K562 (cell line): ENCODE results near the gene PACC1.

Experiments
- CREB3 ChIP-seq: fragments of 450-650 bp; conservative IDR thresholded peaks from 2 replicates; pipeline ENCODE4 v1.6.1; 2016; ENCODE audit warnings: missing genetic modification characterization, low read depth, mild to moderate bottlenecking, missing compliant biosample characterization, moderate library complexity
- CTCF ChIP-seq, 3 experiments: IDR thresholded peaks in 2 of 3; conservative IDR thresholded peaks in 1 of 3; 2 replicates each; pipeline ENCODE4 v1.5.1; 2011 to 2012; ENCODE audit warnings: low read length in 3 of 3, mild to moderate bottlenecking in 3 of 3, control low read depth in 2 of 3, improper control_type of control experiment in 1 of 3, inconsistent platforms in 1 of 3, low read depth in 1 of 3, mixed read lengths in 1 of 3, moderate library complexity in 1 of 3; ENCODE audit not compliant: insufficient read depth in 2 of 3
- HMGXB4 ChIP-seq: sonication (generic); formaldehyde crosslinking; IDR thresholded peaks from 2 replicates; pipeline ENCODE4 v1.8.1; 2023; ENCODE audit warnings: mild to moderate bottlenecking, missing genetic modification reagents
- HOMEZ ChIP-seq: fragments of 250-450 bp; sonication (Bioruptor Pico); IDR thresholded peaks from 2 replicates; pipeline ENCODE4 v1.4.0; 2020; ENCODE audit warnings: mild to moderate bottlenecking, moderate library complexity
- NFYB ChIP-seq: IDR thresholded peaks from 2 replicates; pipeline ENCODE4 v1.6.1; 2011; ENCODE audit warnings: mild to moderate bottlenecking, moderate library complexity; ENCODE audit not compliant: insufficient read length; ENCODE audit errors: extremely low read depth
- POLR2A ChIP-seq: fragments of 450-650 bp; conservative IDR thresholded peaks from 2 replicates; pipeline ENCODE4 v1.6.1; 2016
- POU5F1 ChIP-seq: fragments of 150-350 bp; IDR thresholded peaks from 2 replicates; pipeline ENCODE4 v1.6.1; 2014; ENCODE audit warnings: borderline replicate concordance, low read length, low read depth, mild to moderate bottlenecking; ENCODE audit not compliant: partially characterized antibody
- PRDM10 ChIP-seq: fragments of 450-650 bp; IDR thresholded peaks from 2 replicates; pipeline ENCODE4 v1.6.1; 2018; ENCODE audit not compliant: partially characterized antibody
- ZFP36 ChIP-seq: fragments of 150-350 bp; IDR thresholded peaks from 2 replicates; pipeline ENCODE4 v1.6.1; 2018; ENCODE audit warnings: low read length, low read depth; ENCODE audit not compliant: partially characterized antibody
- ZNF146 ChIP-seq: IDR thresholded peaks from one replicate; pipeline ENCODE4 v1.6.1; 2018; ENCODE audit warnings: missing compliant biosample characterization; ENCODE audit not compliant: unreplicated experiment

- TF ChIP-seq POU5F1 (no peak), ZNF146 (CRISPR knock-in tag) (no peak), PRDM10 (no peak), CTCF (IDR thresholded peaks at IDR 0.05 in 2 of 3, conservative IDR thresholded peaks at IDR 0.05 in 1 of 3; ENCODE audit: insufficient read depth in 2 of 3, low read depth in 1 of 3, low read length in 3 of 3) (no peak), POLR2A (no peak), NFYB (no peak), ZFP36 (no peak), HMGXB4 (CRISPR knock-in tag) (no peak), CREB3 (tag) (no peak), HOMEZ (no peak)
These were observed 96.8 kb downstream of the PACC1 start for GRCh38 chr1:212317916-212318315.
